ENCODE results near the gene RAB27B. TPM values are rescaled to one million over a fixed set of nuclear protein-coding genes. Genes with fewer than 3 reads are reported as not detected.

The RAB27B gene
- total RNA-seq, 1 experiment from 2014 or later: 0.87 TPM

GRCh38 chr18:54830866-54831265, 2.6 kb downstream of the RAB27B start:
- peaks cover 8% of the 10 kb centered on the region for H3K9me3 Mint-ChIP-seq
- H3K4me3 Mint-ChIP-seq: no peak overlapping the region
- ChIA-PET CTCF (no interaction called here), POLR2A (no interaction called here)
- DNase-seq (ENCODE audit: low spot score) (no peak), ATAC-seq (no peak)
- no peak overlapping the region for H3K27ac Mint-ChIP-seq
- TF ChIP-seq NFATC4 (CRISPR knock-in tag; IDR thresholded peaks at IDR 0.05) (no peak), GABPB1 (CRISPR knock-in tag; IDR thresholded peaks at IDR 0.05) (no peak), EMX1 (CRISPR knock-in tag; IDR thresholded peaks at IDR 0.05) (no peak), MLX (CRISPR knock-in tag; IDR thresholded peaks at IDR 0.05) (no peak), ZNF263 (CRISPR knock-in tag; IDR thresholded peaks at IDR 0.05; ENCODE audit: low read depth) (no peak), NFYB (CRISPR knock-in tag; conservative IDR thresholded peaks at IDR 0.05; ENCODE audit: low read depth) (no peak), TCF7 (CRISPR knock-in tag; IDR thresholded peaks at IDR 0.05; ENCODE audit: low read depth) (no peak)
- no peaks in the 10 kb centered on the region for H3K36me3 Mint-ChIP-seq
- peaks cover 9% of the 10 kb centered on the region for H3K27me3 Mint-ChIP-seq (ENCODE audit: low read depth)
- peaks cover 18% of the 10 kb centered on the region for H3K4me1 Mint-ChIP-seq

GRCh38 chr18:54835944-54836343, 7.7 kb downstream of the RAB27B start:
- ChIA-PET CTCF (no interaction called here), POLR2A (no interaction called here)
- Mint-ChIP-seq H3K9me3 (peaks cover 8% of the 10 kb centered on the region), H3K27ac (no peak overlapping the region), H3K27me3 (ENCODE audit: low read depth) (no peaks in the 10 kb centered on the region; the same call in 1 of the 2 replicates), H3K4me1 (0 out of 2 replicates have a peak, but pooled peaks cover 3% of the 10 kb centered on the region), H3K4me3 (no peak overlapping the region), H3K36me3 (no peaks in the 10 kb centered on the region)
- no peak for ATAC-seq
- DNase-seq (ENCODE audit: low spot score): no peak
- TF ChIP-seq ZNF671 (CRISPR knock-in tag; IDR thresholded peaks at IDR 0.05) (no peak), USF2 (CRISPR knock-in tag; IDR thresholded peaks at IDR 0.05) (no peak), ZBTB21 (CRISPR knock-in tag; IDR thresholded peaks at IDR 0.05; ENCODE audit: borderline replicate concordance) (no peak), ZNF423 (CRISPR knock-in tag; IDR thresholded peaks at IDR 0.05) (no peak), ZNF219 (CRISPR knock-in tag; IDR thresholded peaks at IDR 0.05; ENCODE audit: borderline replicate concordance) (no peak), RORB (CRISPR knock-in tag; IDR thresholded peaks at IDR 0.05) (no peak), GRHL2 (CRISPR knock-in tag; IDR thresholded peaks at IDR 0.05; ENCODE audit: insufficient replicate concordance, severe bottlenecking) (no peak), ZMAT4 (CRISPR knock-in tag; IDR thresholded peaks at IDR 0.05) (no peak), GABPB1 (CRISPR knock-in tag; IDR thresholded peaks at IDR 0.05) (no peak), ETV6 (CRISPR knock-in tag; IDR thresholded peaks at IDR 0.05) (no peak), JUN (CRISPR knock-in tag; IDR thresholded peaks at IDR 0.05) (no peak), E2F4 (CRISPR knock-in tag; IDR thresholded peaks at IDR 0.05; ENCODE audit: borderline replicate concordance, low read depth) (no peak), TCF7 (CRISPR knock-in tag; IDR thresholded peaks at IDR 0.05; ENCODE audit: low read depth) (no peak)

GRCh38 chr18:54843314-54843713, 15.0 kb downstream of the RAB27B start:
- DNase-seq (ENCODE audit: low spot score): no peak
- no peaks in the 10 kb centered on the region for H3K9me3 Mint-ChIP-seq
- ATAC-seq: no peak
- CTCF ChIA-PET: no interaction called here
- H3K27me3 Mint-ChIP-seq (ENCODE audit: low read depth): no peaks in the 10 kb centered on the region
- no peaks in the 10 kb centered on the region for H3K36me3 Mint-ChIP-seq
- peaks cover 6% of the 10 kb centered on the region for H3K4me1 Mint-ChIP-seq
- POLR2A ChIA-PET: no interaction called here
- no peak overlapping the region for H3K4me3 Mint-ChIP-seq
- no peak overlapping the region for H3K27ac Mint-ChIP-seq
- no peak for TF ChIP-seq ZNF219 (CRISPR knock-in tag; IDR thresholded peaks at IDR 0.05; ENCODE audit: borderline replicate concordance)
- TF ChIP-seq ZNF532 (CRISPR knock-in tag; IDR thresholded peaks at IDR 0.05; ENCODE audit: borderline replicate concordance): no peak
- TF ChIP-seq MXD4 (CRISPR knock-in tag; IDR thresholded peaks at IDR 0.05; ENCODE audit: borderline replicate concordance): no peak
- no peak for TF ChIP-seq MLX (CRISPR knock-in tag; IDR thresholded peaks at IDR 0.05)
- no peak for TF ChIP-seq MYBL2 (CRISPR knock-in tag; IDR thresholded peaks at IDR 0.05)
- no peak for TF ChIP-seq IRF1 (CRISPR knock-in tag; IDR thresholded peaks at IDR 0.05)
- no peak for TF ChIP-seq SOX15 (CRISPR knock-in tag; IDR thresholded peaks at IDR 0.05)
- TF ChIP-seq ZNF317 (CRISPR knock-in tag; IDR thresholded peaks at IDR 0.05; ENCODE audit: borderline replicate concordance, low read depth): no peak

Data from WTC11 (cell line).